HG02870 (cell line): ENCODE results near the gene L1TD1.
"Not testable (repeated sequence)": the region's sequence is repeated elsewhere in the genome, so short reads cannot be mapped to it uniquely, and the experiment has no call there.

Experiments used
- ATAC-seq: cut with Tn5 transposase; IDR thresholded peaks from one replicate; pipeline ENCODE4 v1.9.1; 2021; ENCODE audit warnings: mild to moderate bottlenecking, moderate library complexity; ENCODE audit not compliant: unreplicated experiment

The L1TD1 gene

DNA sequence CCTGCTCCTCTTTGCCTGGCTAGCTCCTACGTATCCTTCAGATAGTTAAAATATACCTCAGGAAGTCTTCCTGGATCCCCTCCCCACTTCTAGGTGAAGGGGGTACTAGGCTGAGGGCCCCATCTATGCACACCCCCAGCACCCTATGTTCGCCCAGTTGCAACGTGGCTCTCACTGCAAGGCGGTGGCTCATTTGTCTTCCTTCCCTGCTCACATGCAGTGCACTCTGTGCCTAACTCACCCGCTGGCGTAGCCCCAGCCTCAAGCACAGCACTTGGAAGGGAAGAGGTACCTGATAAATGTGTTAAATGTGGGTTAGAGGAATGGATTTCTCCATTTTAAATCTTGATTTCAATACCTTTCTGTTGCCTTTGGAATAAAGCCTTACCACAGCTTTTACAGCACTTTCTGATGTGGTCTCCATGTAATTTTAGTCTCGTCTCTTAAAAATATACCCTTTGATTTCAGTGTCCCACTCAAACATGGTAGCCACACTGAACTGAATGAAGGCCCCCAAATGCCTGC is 39.3 kb downstream of the L1TD1 start:
- ATAC-seq, result no peak

DNA sequence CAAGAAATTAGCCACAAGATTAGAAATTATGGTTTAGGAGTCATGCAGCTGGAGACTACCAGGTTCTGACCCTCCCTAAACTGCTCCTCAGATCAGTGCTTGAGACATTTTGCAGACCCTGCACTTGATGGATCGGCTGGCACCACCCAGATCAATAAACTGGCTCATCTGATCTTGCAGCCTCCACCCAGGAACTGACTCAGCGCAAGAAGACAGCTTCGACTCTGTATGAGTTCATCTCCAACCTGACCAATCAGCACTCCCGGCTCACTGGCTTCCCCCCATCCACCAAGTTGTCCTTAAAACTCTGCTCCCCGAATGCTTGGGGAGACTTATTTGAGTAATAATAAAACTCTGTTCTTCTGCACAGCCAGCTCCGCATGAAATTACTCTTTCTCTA is 40.0 kb downstream of the L1TD1 start:
- no peak for ATAC-seq

- ATAC-seq, result no peak
These were observed 40.9 kb downstream of the L1TD1 start for GRCh38 chr1:62235576-62235975.

DNA sequence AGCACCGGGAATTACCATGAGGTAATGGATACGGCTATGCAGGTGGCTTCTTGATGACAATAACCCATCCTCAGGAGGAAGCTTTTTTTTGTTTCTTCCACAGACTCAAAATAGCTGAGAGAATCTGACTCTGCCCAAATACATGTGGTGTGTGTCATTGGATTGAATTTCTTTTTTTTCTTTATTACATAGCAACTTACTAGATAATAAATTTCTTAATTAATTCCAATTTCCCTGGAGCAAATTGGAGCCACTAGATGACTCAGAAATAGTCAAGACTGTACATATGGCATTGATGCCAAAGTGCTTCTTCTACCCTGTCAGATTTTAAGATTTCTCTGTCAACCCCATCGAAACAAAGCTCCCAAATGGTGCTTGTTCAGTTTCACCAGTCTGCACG is 42.7 kb downstream of the L1TD1 start:
- ATAC-seq, result no peak

DNA sequence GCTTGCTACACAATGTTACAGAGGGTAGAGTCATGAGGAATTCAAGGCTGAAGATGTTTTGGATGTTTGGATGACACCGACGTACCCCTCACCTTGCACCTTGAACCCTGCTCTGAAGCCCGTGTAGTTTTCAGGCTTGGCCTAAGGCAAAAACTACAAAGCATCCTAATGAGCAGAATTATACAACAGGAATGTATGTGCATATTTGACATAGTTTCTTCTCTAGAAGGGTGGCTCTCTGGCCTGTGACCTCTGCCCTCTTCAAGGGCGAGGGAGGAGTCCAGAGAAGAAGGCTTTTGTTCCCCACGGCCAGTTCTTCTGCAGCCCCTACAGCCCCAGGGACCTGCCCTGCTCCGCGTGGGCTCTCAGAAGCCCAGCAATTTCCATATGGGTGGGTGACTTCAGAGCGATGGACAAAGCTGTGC is 43.3 kb downstream of the L1TD1 start:
- ATAC-seq, result no peak

DNA sequence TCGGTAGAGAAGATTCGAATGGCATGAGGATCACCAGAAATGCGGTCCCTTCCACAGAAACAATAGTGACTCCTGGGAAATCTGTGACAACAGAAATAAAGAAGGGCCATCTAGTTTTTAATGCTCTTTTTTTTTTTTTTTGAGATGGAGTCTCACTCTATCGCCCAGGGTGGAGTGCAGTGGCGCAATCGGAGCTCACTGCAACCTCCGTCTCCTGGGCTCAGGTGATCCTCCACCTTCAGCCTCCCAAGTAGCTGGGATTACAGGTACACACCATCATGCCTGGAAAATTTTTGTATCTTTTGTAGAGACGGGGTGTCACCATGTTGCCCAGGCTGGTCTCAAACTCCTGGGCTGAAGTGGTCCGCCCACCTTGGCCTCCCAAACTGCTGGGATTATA is 43.9 kb downstream of the L1TD1 start:
- no peak for ATAC-seq

- ATAC-seq, result not testable (repeated sequence)
These were observed 45.2 kb downstream of the L1TD1 start for GRCh38 chr1:62239652-62240403.

DNA sequence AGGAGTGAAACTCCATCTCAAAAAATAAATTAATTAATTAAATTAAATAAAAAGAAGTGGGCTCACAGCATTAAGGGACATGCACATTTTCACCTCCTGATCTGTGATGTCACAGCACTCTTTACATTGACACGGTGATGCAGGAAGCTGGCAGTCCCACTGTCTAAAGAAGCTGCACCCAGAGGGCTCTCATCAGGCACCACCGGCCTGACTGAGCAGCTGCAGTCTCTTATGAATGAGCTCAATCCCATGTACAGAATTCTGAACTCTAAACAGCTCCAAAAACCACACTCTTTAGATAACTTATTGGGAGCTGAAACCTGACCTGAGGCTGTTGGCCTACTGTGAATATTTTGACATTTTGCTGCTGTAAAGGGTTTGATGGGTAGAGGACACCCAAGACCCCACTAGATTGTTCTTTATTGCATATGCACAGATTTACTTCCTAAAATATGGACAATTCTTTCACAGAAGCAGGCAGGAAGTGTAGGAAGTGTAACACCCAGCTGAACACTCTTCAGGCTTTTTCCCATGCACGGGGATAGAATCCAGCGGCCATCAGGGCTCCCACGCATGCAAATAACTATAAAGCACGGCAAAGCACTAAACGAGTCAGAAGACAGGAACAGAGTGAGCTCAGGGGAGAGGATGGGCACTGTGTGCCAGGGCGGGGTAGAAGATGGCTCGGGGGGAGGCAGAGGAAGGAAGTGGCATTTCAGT is 46.2 kb downstream of the L1TD1 start:
- no peak for ATAC-seq

- ATAC-seq, result no peak
These were observed 46.9 kb downstream of the L1TD1 start for GRCh38 chr1:62241371-62242131.

- not testable (repeated sequence) for ATAC-seq
These were observed 49.7 kb downstream of the L1TD1 start for GRCh38 chr1:62244380-62244779.

- ATAC-seq, result no peak
These were observed 50.6 kb downstream of the L1TD1 start for GRCh38 chr1:62245201-62245600.

DNA sequence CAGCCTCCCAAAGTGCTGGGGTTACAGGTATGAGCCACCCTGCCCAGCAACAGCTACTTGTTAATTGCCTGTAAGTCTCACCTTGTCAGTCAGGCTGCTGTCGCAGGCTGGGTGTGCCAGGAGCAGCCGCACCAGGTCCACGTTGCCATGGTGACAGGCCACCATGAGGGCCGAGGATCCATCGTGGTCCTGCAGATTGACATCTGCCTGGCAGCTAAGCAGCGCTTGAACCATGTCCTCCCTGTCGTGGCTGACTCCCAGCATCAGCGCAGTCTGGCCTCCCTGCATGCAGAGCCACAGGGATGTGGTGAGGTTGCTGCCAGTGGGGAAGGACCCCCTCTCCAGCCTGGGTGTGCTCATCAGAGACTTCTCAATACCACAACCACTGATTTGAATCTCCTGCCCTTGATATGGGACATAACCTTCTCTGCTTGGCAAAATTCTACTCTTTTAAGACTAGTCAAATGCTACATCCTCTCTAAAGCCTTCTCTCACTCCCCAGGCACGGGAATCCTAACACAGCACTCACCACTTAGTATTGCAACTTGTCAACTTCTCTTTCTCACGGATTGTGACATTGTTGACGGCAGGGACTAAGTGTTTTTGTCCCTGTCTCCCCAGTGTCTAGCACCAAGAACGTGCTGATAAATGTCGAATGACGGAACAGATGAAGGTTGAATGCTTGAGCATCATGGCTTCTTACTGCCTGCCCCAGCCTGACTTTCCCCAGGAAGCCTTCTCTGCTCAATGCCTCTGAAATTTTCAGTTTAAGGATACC is 52.9 kb downstream of the L1TD1 start:
- ATAC-seq, result no peak

GRCh38 chr1:62250126-62250726 is 55.6 kb downstream of the L1TD1 start:
- ATAC-seq, result no peak

GRCh38 chr1:62259551-62259950 is 64.9 kb downstream of the L1TD1 start:
- ATAC-seq, result no peak

DNA sequence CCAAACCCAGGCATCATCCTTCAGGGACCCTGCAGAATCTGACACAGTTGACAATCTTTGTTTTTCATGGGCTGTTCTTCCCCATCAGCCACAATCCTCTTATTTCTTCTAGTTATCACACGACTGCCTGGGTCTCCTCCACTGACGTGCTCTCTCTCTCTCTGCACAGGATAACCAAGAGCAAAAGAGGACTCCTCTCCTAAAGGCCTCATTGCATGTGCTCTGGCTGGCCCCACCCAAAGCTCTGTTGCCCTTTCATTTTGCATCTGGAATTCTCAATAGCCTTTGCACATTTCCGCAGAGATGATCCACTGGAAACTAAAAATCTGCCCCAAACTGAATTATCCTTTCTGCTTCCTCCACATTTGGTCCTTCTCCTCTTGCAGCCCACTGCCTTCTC is 66.0 kb downstream of the L1TD1 start:
- no peak for ATAC-seq
